Mesodermal cell (in vitro differentiated cells): ENCODE results near the gene HUWE1.
"Not testable (repeated sequence)": the region's sequence is repeated elsewhere in the genome, so short reads cannot be mapped to it uniquely, and the experiment has no call there.

Experiments used
- H3K27ac ChIP-seq: 2 replicates; pipeline ENCODE4 v1.7.0; 2013; ENCODE audit warnings: mild to moderate bottlenecking, low read depth, low read length, moderate library complexity; ENCODE audit not compliant: severe bottlenecking
- H3K36me3 ChIP-seq: 2 replicates; pipeline ENCODE4 v1.7.1; 2013; ENCODE audit warnings: mild to moderate bottlenecking, low read length, moderate library complexity; ENCODE audit not compliant: control insufficient read depth, insufficient read depth
- H3K4me1 ChIP-seq: one replicate; pipeline ENCODE4 v1.7.1; 2013; ENCODE audit warnings: mild to moderate bottlenecking, low read length; ENCODE audit not compliant: insufficient read depth, control insufficient read depth, poor library complexity, severe bottlenecking
- H3K4me3 ChIP-seq: 2 replicates; pipeline ENCODE4 v1.7.0; 2013; ENCODE audit warnings: low read length, control low read depth, mild to moderate bottlenecking; ENCODE audit not compliant: insufficient read depth, poor library complexity, severe bottlenecking; ENCODE audit errors: extremely low read depth
- H3K9me3 ChIP-seq: 2 replicates; pipeline ENCODE4 v1.7.1; 2013; ENCODE audit warnings: mild to moderate bottlenecking, low read length, moderate library complexity; ENCODE audit not compliant: control insufficient read depth
- WGBS, 2 experiments: methylation state at CpG; one replicate each; pipeline ENCODE4 v1.1.5; 2013; ENCODE audit warnings: missing lambda C conversion rate in 2 of 2; ENCODE audit not compliant: insufficient coverage in 2 of 2; 5-methylcytosine and 5-hydroxymethylcytosine counted together

The HUWE1 gene

DNA sequence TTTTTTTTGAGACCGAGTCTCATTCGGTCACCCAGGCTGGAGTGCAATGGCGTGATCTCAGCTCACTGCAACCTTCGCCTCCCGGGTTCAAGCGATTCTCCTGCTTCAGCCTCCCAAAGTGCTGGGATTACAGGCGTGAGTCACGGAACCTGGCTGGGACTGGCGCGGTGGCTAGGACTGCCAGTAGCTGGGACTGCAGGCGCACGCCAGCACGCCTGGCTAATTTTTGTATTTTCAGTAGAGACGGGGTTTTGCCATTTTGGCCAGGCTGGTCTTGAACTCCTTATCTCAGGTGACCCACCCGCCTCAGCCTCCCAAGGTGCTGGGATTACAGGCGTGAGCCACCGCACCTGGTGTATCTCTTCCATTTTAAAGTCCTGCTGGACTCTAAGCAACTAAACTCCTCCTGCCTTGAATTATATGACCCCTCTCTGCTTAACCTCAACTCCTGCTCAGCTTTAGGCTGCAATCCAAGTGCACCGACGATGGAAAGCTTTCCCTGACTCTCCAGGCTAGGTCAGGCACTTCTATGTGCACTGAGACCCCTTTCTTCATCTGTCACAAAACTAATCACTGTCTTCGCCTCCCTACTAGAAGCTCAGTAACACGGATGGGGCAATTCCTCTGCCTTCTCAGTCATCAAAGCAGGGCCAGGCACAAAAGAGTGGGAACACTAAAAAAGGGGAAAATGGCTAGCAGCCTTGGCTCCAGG lies 155.1 kb downstream of the HUWE1 start:
- H3K9me3 ChIP-seq, H3K4me3 ChIP-seq, H3K4me1 ChIP-seq, H3K27ac ChIP-seq: not testable (repeated sequence)
- peaks cover 37% of the 10 kb centered on the region for H3K36me3 ChIP-seq
- WGBS, 2 experiments, result 95% methylated on average over 11 to 12 of the region's 21 CpGs

- Histone ChIP-seq H3K4me1 (no peaks in the 10 kb centered on the region), H3K36me3 (no peaks in the 10 kb centered on the region), H3K27ac (no peak overlapping the region), H3K4me3 (no peak overlapping the region), H3K9me3 (no peaks in the 10 kb centered on the region)
Measured at GRCh38 chrX:53526999-53527398, 159.5 kb downstream of the HUWE1 start.

DNA sequence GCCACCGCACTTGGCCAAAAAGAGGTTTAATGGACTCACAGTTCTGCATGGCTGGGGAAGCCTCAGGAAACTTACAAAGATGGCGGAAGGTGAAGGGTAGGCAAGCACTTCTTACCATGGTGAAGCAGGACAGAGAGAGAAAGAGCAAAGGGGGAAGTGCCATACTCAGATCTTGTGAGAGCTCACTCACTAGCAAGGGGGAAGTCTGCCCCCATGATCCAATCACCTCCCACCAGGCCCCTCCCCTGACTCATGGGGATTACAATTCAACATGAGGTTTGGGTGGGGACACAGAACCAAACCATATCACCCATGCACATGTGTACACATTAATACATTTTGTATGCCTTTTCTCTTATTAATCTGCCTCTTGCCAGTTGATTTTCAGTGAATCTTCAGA lies 175.2 kb downstream of the HUWE1 start:
- no peak overlapping the region for H3K4me3 ChIP-seq
- no peak overlapping the region for H3K27ac ChIP-seq
- no peaks in the 10 kb centered on the region for H3K4me1 ChIP-seq
- WGBS, 2 experiments, result 100% methylated on average over 2 of the region's 2 CpGs; no CpG with 5 or more reads in 1 of the 2 experiments
- H3K9me3 ChIP-seq, result no peaks in the 10 kb centered on the region
- no peaks in the 10 kb centered on the region for H3K36me3 ChIP-seq

- H3K9me3 ChIP-seq, H3K27ac ChIP-seq, H3K4me1 ChIP-seq, H3K36me3 ChIP-seq, H3K4me3 ChIP-seq: not testable (repeated sequence)
- 90% methylated on average over 2 of the region's 28 CpGs; no CpG with 5 or more reads in 1 of the 2 experiments for WGBS, 2 experiments
Measured at GRCh38 chrX:53504035-53504434, 182.5 kb downstream of the HUWE1 start.

DNA sequence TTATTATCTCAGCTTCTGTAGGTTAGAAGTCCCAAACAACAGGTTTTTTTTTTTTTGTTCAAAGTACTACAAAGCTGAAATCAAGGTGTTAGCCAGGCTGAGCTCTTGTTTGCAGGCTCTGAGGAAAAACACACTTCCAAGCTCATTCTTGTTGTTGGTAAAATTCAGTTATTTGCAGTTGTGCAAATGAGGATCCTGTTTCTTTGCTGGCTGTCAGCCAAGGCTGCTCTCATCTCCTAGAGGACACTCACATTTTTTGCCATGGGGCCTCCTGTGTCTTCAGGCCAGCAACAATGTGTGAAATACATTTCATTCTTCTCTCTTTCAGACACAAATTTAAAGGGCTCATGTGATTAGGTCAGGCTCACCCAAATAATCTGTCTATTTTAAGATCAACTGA lies 192.1 kb downstream of the HUWE1 start:
- Histone ChIP-seq H3K27ac (no peak overlapping the region), H3K9me3 (no peaks in the 10 kb centered on the region), H3K36me3 (no peaks in the 10 kb centered on the region), H3K4me3 (no peak overlapping the region), H3K4me1 (no peaks in the 10 kb centered on the region)

GRCh38 chrX:53486285-53486684 lies 200.2 kb downstream of the HUWE1 start:
- no peaks in the 10 kb centered on the region for H3K9me3 ChIP-seq
- no peak overlapping the region for H3K4me3 ChIP-seq
- H3K36me3 ChIP-seq, result no peaks in the 10 kb centered on the region
- H3K27ac ChIP-seq, result no peak overlapping the region
- no peaks in the 10 kb centered on the region for H3K4me1 ChIP-seq

GRCh38 chrX:53483838-53484405 lies 202.6 kb downstream of the HUWE1 start:
- no peak overlapping the region for H3K27ac ChIP-seq
- H3K4me3 ChIP-seq, result no peak overlapping the region
- no peaks in the 10 kb centered on the region for H3K9me3 ChIP-seq
- WGBS, 2 experiments, result 100% methylated on average over 1 of the region's 2 CpGs; no CpG with 5 or more reads in 1 of the 2 experiments
- no peaks in the 10 kb centered on the region for H3K36me3 ChIP-seq
- H3K4me1 ChIP-seq, result no peaks in the 10 kb centered on the region

- no peak overlapping the region for H3K27ac ChIP-seq
- no peaks in the 10 kb centered on the region for H3K9me3 ChIP-seq
- WGBS, 2 experiments, result 75% methylated on average over 2 of the region's 2 CpGs; no CpG with 5 or more reads in 1 of the 2 experiments
- no peaks in the 10 kb centered on the region for H3K36me3 ChIP-seq
- no peaks in the 10 kb centered on the region for H3K4me1 ChIP-seq
- H3K4me3 ChIP-seq, result no peak overlapping the region
Measured at GRCh38 chrX:53483416-53483815, 203.1 kb downstream of the HUWE1 start.
